ENCODE data around the gene SREK1.
"Not testable (repeated sequence)": the region's sequence is repeated elsewhere in the genome, so short reads cannot be mapped to it uniquely, and the experiment has no call there.

The SREK1 gene, protein sequence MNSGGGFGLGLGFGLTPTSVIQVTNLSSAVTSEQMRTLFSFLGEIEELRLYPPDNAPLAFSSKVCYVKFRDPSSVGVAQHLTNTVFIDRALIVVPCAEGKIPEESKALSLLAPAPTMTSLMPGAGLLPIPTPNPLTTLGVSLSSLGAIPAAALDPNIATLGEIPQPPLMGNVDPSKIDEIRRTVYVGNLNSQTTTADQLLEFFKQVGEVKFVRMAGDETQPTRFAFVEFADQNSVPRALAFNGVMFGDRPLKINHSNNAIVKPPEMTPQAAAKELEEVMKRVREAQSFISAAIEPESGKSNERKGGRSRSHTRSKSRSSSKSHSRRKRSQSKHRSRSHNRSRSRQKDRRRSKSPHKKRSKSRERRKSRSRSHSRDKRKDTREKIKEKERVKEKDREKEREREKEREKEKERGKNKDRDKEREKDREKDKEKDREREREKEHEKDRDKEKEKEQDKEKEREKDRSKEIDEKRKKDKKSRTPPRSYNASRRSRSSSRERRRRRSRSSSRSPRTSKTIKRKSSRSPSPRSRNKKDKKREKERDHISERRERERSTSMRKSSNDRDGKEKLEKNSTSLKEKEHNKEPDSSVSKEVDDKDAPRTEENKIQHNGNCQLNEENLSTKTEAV

GRCh38 chr5:66144074-66144833, at the start of gene SREK1:
SREK1 (plus strand) TSS chr5:66144300; CDS start chr5:66144377, 77 bp downstream.
- DNase-seq: peak; percentile 94

DNA sequence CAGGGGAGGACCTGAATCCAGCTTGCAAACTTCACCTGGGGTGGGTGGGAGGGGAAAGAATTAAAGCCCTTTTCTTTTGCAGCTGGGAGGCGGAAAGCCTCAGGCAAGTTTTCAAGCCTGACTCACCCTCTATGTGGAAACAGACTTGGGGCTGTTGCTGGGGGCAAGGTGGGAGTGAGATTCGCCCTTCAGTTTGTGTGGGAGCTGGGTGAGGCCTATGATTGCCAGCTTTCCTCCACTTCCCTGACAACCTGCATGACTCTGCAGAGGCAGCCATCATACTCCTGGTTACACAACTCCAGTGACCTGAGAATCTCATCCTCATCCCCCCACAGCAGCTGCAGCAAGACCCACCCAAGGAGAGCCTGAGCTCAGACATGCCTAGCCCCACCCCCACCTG, 43.2 kb upstream of the SREK1 start:
- peak; percentile 73 for DNase-seq

GRCh38 chr5:66113160-66113559, 30.9 kb upstream of the SREK1 start:
- peak; percentile 83 for DNase-seq

DNA sequence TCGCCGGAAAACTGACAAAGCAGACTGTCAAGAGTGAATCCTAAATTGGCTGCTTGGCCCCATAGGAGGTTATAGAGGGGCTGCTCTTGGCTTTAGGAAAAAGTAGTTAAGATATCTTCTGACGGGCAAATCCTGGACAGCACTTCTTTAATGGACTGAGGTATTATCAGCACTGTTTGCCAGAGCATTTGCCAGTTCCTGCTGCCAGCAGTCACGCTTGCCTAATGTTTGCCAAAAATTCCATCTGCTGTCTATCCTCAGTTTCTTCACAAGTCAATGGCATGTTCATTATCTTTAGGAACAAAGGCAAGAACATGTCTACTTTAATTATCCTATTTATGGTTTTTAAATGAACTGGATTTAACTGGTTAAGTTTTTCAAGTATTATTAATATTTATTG, 25.8 kb upstream of the SREK1 start:
- no peak for DNase-seq

DNA sequence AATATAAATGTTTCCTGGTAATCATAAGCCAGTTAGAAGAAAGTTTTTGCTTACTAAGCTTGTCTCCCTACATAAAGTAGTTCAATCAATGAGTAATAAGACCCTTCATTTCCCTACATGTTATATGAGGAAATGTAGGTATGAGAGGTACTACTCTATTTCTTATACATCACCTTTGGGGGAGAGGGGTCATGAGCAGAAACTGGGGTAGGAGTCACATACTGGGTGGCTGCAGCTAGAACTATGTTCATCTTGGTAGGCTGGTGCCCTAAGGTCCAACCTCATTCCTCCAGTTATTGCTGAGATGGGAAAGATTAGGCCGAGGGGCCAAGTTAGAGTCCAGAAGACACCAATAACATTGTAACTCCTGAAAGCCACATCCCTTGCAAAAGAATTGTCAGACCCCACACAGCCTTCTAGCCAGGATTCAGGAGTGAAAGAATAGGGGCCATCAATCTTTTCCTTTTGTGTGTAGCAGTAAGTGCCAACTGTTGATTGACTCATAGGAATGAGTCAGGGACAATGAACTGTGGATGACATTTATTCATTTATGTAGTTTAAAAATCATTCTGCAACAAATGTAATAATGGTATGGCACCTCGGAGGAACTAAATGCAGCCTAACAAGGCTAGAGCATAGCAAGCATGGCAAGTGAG, 21.6 kb upstream of the SREK1 start:
- DNase-seq: no peak

- no peak for DNase-seq
These were observed 15.0 kb upstream of the SREK1 start for GRCh38 chr5:66129144-66129543.

DNA sequence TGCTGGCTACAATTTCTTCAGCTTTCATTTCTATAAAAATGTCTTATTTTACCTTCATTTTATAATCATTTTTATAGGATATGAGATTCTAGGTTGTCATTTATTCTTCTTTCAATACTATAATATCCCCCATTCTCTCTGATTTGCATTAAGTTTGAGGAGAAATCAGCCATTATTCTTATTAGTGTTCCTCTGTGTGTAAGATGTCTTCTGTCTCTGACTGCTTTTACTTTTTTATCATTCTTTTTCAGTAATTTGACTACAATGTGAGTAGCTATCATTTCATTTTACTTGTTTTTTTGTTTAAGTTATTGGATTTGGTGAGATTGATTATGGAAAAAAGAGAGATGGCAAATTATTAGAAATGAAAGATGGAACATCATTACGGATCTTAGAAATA, 13.6 kb upstream of the SREK1 start:
- DNase-seq: no peak

- DNase-seq: peak; percentile 37
These were observed 9.7 kb upstream of the SREK1 start for GRCh38 chr5:66134407-66134861.

GRCh38 chr5:66136053-66136452, 8.0 kb upstream of the SREK1 start:
- no peak for DNase-seq

DNA sequence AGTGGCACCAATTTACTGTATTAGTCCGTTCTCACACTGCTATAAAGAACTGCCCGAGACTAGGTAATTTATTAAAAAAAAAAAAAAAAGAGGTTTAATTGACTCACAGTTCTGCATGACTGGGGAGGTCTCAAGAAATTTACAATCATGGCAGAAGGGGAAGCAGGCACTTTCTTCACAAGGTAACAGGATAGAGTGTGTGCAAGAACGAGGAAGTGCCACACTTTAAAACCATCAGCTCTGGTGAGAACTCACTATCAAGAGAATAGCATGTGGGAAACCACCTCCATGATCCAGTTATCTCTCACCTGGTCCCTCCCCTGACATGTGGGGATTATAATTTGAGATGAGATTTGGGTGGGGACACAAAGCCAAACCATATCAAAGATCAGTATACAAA, 7.2 kb upstream of the SREK1 start:
- not testable (repeated sequence) for DNase-seq

DNA sequence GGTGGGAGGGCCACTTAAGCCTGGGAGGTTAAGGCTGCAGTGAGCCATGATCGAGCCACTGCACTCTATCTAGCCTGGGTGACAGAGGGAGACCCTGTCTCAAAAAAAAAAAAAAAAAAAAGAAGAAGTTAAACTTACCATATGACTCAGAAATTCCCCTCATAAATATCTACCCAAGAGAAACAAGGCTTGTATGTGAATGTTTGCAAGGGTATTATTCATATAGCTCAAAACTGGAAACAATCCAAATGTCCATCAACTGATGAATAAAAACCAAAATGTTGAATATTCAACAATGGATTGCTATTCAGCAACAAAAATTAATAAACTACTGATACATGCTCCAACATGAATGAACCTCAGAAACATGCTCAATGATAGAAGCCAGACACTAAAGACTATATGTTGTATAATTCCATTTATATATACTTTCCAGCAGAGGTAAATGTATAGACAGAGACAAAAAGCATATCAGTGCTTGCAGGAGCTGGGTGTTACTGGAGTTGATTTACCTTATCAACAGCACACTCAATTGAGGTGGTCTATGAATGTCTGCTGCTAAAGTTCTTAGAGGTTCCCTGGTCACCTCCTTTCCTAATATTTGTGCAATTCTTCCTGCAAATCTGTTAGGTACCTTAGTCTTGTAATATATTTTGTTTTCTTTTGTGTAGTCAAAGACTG, 5.3 kb upstream of the SREK1 start:
- no peak for DNase-seq

DNA sequence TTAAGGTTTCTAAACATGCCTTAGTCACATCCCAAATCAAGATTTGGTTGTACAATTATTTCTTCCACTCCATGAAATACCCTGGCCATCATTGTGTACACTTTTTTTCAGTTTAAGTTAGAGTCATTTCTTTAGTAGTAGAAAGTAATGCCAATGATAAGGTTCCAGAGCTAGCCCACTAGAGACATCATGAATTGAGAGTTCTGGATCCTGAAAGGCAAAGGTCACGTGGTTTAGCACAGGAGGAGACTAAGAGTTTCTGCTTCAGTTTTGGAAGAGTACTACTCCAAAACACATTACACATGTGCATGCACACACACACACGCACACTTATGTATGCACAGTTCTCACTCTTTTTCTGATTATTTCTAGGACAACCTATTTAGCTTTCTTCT, 4.8 kb upstream of the SREK1 start:
- DNase-seq: no peak

- DNase-seq: no peak
These were observed 1.7 kb upstream of the SREK1 start for GRCh38 chr5:66142417-66142816.

GRCh38 chr5:66143473-66144073, 527 bp upstream of the SREK1 start:
- no peak for DNase-seq

- no peak for DNase-seq
These were observed 812 bp downstream of the SREK1 start for GRCh38 chr5:66144834-66145390.

GRCh38 chr5:66145737-66146136, 1.6 kb downstream of the SREK1 start:
- no peak for DNase-seq

GRCh38 chr5:66149950-66150349, 5.8 kb downstream of the SREK1 start:
- no peak for DNase-seq

GRCh38 chr5:66151030-66151429, 6.9 kb downstream of the SREK1 start:
- no peak for DNase-seq

DNA sequence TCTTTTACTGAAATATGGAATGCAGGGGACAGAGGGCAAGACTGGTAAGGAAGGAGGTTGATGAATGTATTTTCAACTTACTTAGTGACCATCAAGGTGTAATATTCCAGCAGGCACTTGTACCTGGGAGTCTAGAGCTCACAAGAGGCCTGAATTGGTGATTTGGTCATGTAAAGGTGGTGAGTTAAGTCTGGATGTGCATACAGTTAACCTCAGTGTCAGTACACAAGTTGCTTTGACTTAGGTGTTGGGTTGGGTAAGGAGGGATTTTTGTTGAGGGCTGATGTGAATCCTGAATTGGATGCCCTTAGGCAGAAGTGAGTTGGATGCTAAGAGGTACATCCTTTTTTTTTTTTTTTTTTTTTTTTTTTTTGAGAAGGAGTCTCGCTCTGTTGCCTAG, 7.4 kb downstream of the SREK1 start:
- DNase-seq: no peak

DNA sequence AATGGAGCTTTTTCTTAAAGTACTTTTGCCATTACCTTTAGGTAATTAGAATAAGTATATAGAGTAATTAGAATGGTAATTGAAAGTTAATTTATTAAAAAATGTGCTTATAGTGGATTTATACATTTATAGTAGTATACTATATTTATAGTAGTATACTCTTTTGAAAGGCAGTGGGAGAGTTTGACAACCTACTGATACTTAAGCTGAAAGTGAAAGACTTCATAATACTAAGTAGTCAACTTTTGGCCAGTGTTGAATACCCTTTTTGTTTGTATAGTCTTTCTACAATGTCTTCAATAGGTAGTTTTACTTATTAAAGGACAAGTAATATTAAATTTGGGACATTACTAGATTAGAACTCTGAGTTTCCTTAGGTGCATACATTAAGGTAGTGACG, 12.9 kb downstream of the SREK1 start:
- no peak for DNase-seq

DNA sequence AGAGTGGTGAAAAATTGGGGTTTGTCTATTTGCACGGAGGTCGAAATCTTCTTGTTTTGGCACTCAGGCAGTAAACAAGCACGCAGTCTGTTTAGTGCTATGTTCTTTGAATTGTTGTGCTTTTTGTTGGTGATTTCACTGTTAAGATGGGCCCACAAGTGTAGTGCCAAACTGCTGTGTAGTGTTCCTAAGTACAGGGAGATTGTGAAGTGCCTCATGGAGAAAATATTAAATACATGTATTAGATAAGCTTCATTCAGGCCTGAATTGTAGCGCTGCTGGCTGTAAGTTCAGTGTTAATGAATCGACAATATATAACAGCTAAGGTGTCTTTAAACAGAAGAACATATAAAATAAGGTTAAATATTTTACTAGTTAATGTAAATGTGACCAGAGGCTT, 17.3 kb downstream of the SREK1 start:
- no peak for DNase-seq
